Measurements from ENCODE around the gene PLEKHA4. TPM values are rescaled to one million over a fixed set of nuclear protein-coding genes. Genes with fewer than 3 reads are reported as not detected.

The PLEKHA4 gene
- total RNA-seq, 1 experiment from 2014 or later, result 1.2 TPM

DNA sequence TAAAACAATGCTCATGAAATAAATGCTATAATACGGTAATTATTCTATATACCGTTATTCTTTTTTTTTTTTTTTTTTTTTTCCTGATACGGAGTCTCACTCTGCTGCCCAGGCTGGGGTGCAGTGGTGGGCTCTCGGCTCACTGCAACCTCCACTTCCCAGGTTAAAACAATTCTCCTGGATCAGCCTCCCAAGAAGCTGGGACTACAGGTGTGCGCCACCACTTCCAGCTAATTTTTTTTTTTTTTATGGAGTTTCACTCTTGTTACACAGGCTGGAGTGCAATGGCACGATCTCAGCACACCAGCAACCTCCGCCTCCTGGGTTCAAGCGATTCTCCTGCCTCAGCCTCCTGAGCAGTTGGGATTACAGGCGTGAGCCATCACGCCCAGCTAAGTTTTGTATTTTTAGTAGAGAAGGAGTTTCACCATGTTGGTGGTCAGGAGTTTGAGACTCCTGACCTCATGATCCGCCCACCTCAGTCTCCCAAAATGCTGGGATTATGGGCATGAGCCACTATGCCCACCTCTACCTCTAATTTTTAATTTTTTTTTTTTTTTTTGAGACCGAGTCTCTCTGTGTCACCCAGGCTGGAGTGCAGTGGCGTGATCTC is 10.7 kb upstream of the PLEKHA4 start:
- Histone ChIP-seq H3K4me2 (ENCODE audit: low read length) (no peak overlapping the region), H3K36me3 (ENCODE audit: low read depth, low read length) (peaks cover 14% of the 10 kb centered on the region), H3K4me1 (ENCODE audit: insufficient read depth, low read length) (peaks cover 7% of the 10 kb centered on the region), H3K27me3 (ENCODE audit: low read length) (no peaks in the 10 kb centered on the region), H3K9ac (ENCODE audit: low read length) (no peak overlapping the region), H2AFZ (ENCODE audit: low read length) (no peak overlapping the region), H4K20me1 (ENCODE audit: low read length) (peaks cover 14% of the 10 kb centered on the region), H3K79me2 (ENCODE audit: low read length) (peaks cover 21% of the 10 kb centered on the region), H3K9me2 (replicated peaks; ENCODE audit: low read length) (no peaks in the 10 kb centered on the region), H3F3A (ENCODE audit: low read length, unreplicated experiment) (no peaks in the 10 kb centered on the region), H3K27ac (ENCODE audit: low read length) (no peak overlapping the region), H3K9me3 (ENCODE audit: low read length) (no peaks in the 10 kb centered on the region), H3K4me3 (ENCODE audit: low read length) (no peak overlapping the region)
- ATAC-seq, result no peak
- ChIA-PET CTCF (no interaction called here), POLR2A (ENCODE audit: unreplicated experiment) (interaction anchor here (0.7 kb wide), 1 partner anchor 83 kb away, joined by 22 read pairs; no protein-coding TSS in a partner anchor)
- DNase-seq, result no peak
- TF ChIP-seq, protein P1, sequence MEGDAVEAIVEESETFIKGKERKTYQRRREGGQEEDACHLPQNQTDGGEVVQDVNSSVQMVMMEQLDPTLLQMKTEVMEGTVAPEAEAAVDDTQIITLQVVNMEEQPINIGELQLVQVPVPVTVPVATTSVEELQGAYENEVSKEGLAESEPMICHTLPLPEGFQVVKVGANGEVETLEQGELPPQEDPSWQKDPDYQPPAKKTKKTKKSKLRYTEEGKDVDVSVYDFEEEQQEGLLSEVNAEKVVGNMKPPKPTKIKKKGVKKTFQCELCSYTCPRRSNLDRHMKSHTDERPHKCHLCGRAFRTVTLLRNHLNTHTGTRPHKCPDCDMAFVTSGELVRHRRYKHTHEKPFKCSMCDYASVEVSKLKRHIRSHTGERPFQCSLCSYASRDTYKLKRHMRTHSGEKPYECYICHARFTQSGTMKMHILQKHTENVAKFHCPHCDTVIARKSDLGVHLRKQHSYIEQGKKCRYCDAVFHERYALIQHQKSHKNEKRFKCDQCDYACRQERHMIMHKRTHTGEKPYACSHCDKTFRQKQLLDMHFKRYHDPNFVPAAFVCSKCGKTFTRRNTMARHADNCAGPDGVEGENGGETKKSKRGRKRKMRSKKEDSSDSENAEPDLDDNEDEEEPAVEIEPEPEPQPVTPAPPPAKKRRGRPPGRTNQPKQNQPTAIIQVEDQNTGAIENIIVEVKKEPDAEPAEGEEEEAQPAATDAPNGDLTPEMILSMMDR (conservative IDR thresholded peaks at IDR 0.05; ENCODE audit: low read depth, low read length), result no peak
- TF ChIP-seq EZH2 (IDR thresholded peaks at IDR 0.05; ENCODE audit: low read length, unreplicated experiment) (no peak), EZH2phosphoT487 (IDR thresholded peaks at IDR 0.05; ENCODE audit: borderline replicate concordance, low read length) (no peak)
- BruUV-seq (replicated peaks), result no TSS peak
- intact Hi-C loops (cut with micrococcal nuclease), result no loop called here

DNA sequence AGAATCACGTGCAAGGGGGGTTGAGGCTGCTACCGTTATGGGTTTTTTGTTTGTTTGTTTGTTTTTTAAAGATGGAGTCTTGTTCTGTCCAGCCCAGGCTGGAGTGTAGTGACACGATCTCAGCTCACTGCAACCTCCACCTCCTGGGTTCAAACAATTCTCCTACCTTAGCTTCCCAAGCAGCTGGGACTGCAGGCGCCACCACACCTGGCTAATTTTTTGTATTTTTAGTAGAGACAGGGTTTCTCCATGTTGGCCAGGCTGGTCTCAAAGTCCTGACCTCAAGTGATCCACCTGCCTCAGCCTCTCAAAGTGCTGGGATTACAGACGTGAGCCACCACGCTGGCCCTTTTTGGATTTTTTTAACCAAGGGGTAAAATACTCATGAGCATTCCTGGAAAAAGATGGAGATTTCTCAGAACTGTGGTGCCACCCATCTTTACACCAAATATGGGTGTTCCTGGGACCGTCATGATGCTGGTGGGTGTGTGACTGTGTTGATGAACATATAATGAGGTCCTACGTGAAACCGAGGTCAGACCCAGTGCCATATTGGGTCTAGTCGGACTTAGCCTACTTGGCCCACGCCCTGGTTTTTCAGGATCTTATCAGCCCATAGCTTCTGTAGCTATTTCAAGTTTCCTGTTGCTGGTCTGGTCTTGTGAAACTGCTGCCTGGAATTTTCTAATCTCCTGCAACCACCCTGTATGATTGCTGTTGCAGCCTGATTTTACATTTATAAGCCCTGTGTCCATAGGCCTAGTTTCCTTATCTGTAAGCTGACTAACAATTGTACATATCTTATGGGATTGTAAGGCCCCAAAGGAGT is 10.0 kb upstream of the PLEKHA4 start:
- H2AFZ ChIP-seq (ENCODE audit: low read length), result no peak overlapping the region
- peaks cover 14% of the 10 kb centered on the region for H3K4me1 ChIP-seq (ENCODE audit: insufficient read depth, low read length)
- TF ChIP-seq EZH2 (IDR thresholded peaks at IDR 0.05; ENCODE audit: low read length, unreplicated experiment) (no peak), EZH2phosphoT487 (IDR thresholded peaks at IDR 0.05; ENCODE audit: borderline replicate concordance, low read length) (no peak)
- TF ChIP-seq, protein P1 (conservative IDR thresholded peaks at IDR 0.05; ENCODE audit: low read depth, low read length), result no peak
- CTCF ChIA-PET, result no interaction called here
- ATAC-seq (no peak), DNase-seq (no peak)
- POLR2A ChIA-PET (ENCODE audit: unreplicated experiment), result interaction anchor here (0.6 to 0.7 kb wide), 3 partner anchors 84 to 861 kb away, joined by 3 to 22 read pairs (median 4); no protein-coding TSS in a partner anchor
- H3K9me2 ChIP-seq (replicated peaks; ENCODE audit: low read length), result no peaks in the 10 kb centered on the region
- H4K20me1 ChIP-seq (ENCODE audit: low read length), result peaks cover 21% of the 10 kb centered on the region
- no peaks in the 10 kb centered on the region for H3K27me3 ChIP-seq (ENCODE audit: low read length)
- H3K9ac ChIP-seq (ENCODE audit: low read length), result no peak overlapping the region
- H3K9me3 ChIP-seq (ENCODE audit: low read length), result no peaks in the 10 kb centered on the region
- no peak overlapping the region for H3K4me2 ChIP-seq (ENCODE audit: low read length)
- H3K27ac ChIP-seq (ENCODE audit: low read length), result no peak overlapping the region
- no TSS peak for BruUV-seq (replicated peaks)
- peaks cover 28% of the 10 kb centered on the region for H3K79me2 ChIP-seq (ENCODE audit: low read length)
- peaks cover 4% of the 10 kb centered on the region for H3F3A ChIP-seq (ENCODE audit: low read length, unreplicated experiment)
- no peak overlapping the region for H3K4me3 ChIP-seq (ENCODE audit: low read length)
- intact Hi-C loops (cut with micrococcal nuclease), result no loop called here
- peaks cover 22% of the 10 kb centered on the region for H3K36me3 ChIP-seq (ENCODE audit: low read depth, low read length)

DNA sequence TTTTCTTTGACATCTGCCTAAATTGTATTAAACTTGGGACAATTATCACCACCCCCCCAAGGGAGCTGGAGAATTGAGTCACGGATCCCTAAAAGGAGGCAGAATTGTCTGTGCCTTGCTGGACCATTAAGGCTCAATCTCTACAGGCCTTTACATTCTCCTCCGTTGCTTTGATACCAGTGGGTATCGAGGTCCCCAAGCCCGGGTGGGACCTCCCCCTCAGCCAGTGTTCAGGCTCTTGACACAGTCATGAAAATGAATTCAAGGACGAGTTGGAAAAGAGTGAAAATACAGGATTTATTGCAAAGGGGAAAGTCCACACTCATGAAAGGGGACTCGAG is 9.4 kb upstream of the PLEKHA4 start:
- CTCF ChIA-PET, result no interaction called here
- Histone ChIP-seq H3K27ac (ENCODE audit: low read length) (no peak overlapping the region), H3K27me3 (ENCODE audit: low read length) (no peaks in the 10 kb centered on the region), H4K20me1 (ENCODE audit: low read length) (peaks cover 26% of the 10 kb centered on the region), H3K4me1 (ENCODE audit: insufficient read depth, low read length) (peaks cover 15% of the 10 kb centered on the region), H3K4me2 (ENCODE audit: low read length) (no peak overlapping the region), H3K36me3 (ENCODE audit: low read depth, low read length) (peaks cover 26% of the 10 kb centered on the region), H3K9me3 (ENCODE audit: low read length) (no peaks in the 10 kb centered on the region), H3F3A (ENCODE audit: low read length, unreplicated experiment) (peaks cover 7% of the 10 kb centered on the region), H3K9me2 (replicated peaks; ENCODE audit: low read length) (no peaks in the 10 kb centered on the region), H3K79me2 (ENCODE audit: low read length) (peaks cover 34% of the 10 kb centered on the region), H2AFZ (ENCODE audit: low read length) (no peak overlapping the region), H3K4me3 (ENCODE audit: low read length) (no peak overlapping the region), H3K9ac (ENCODE audit: low read length) (no peak overlapping the region)
- DNase-seq, result no peak
- TF ChIP-seq EZH2 (IDR thresholded peaks at IDR 0.05; ENCODE audit: low read length, unreplicated experiment) (no peak), EZH2phosphoT487 (IDR thresholded peaks at IDR 0.05; ENCODE audit: borderline replicate concordance, low read length) (no peak)
- TF ChIP-seq, protein P1 (conservative IDR thresholded peaks at IDR 0.05; ENCODE audit: low read depth, low read length), result no peak
- ATAC-seq, result no peak
- POLR2A ChIA-PET (ENCODE audit: unreplicated experiment), result interaction anchor here (0.6 kb wide), 1 partner anchor 712 kb away, joined by 4 read pairs; no protein-coding TSS in a partner anchor
- BruUV-seq (replicated peaks), result no TSS peak
- intact Hi-C loops (cut with micrococcal nuclease), result no loop called here

All from PC-3 (cell line).